Osteoblast (primary cell): Measurements from ENCODE around the gene PBX1. TPM values are rescaled to one million over a fixed set of nuclear protein-coding genes. Genes with fewer than 3 reads are reported as not detected.

Experiments
- DNase-seq: peaks from one replicate; pipeline ENCODE4 v3.0.0; 2011; ENCODE audit warnings: low spot score, mixed read lengths; ENCODE audit not compliant: insufficient read length; ENCODE audit errors: missing footprints
- H2AFZ ChIP-seq: 2 replicates; pipeline ENCODE4 v1.6.0; 2011; ENCODE audit warnings: mild to moderate bottlenecking, low read length
- H3K27ac ChIP-seq: 2 replicates; pipeline ENCODE4 v1.5.1; 2011; ENCODE audit warnings: mild to moderate bottlenecking, low read depth, low read length, moderate library complexity
- H3K27me3 ChIP-seq: 2 replicates; pipeline ENCODE4 v1.6.0; 2012; ENCODE audit warnings: mild to moderate bottlenecking, control low read depth, inconsistent platforms, low read length, moderate library complexity; ENCODE audit not compliant: insufficient read depth
- H3K36me3 ChIP-seq: 2 replicates; pipeline ENCODE4 v1.5.1; 2011; ENCODE audit warnings: mild to moderate bottlenecking, low read length, control low read depth, moderate library complexity; ENCODE audit not compliant: insufficient read depth
- H3K4me1 ChIP-seq: 2 replicates; pipeline ENCODE4 v1.5.1; 2011; ENCODE audit warnings: mild to moderate bottlenecking, low read length, control low read depth, moderate library complexity; ENCODE audit not compliant: insufficient read depth
- H3K4me2 ChIP-seq: 2 replicates; pipeline ENCODE4 v1.6.0; 2011; ENCODE audit warnings: mild to moderate bottlenecking, low read length; ENCODE audit not compliant: insufficient read depth
- H3K4me3 ChIP-seq: fragments of 200-600 bp; sonication (generic); 3 replicates; pipeline ENCODE4 v1.5.1; 2012; ENCODE audit warnings: mild to moderate bottlenecking, low read length, inconsistent platforms; ENCODE audit not compliant: insufficient read depth
- H3K79me2 ChIP-seq: 2 replicates; pipeline ENCODE4 v1.6.0; 2012; ENCODE audit warnings: mild to moderate bottlenecking, low read length, control low read depth, inconsistent platforms; ENCODE audit not compliant: insufficient read depth
- H3K9me3 ChIP-seq: 2 replicates; pipeline ENCODE4 v1.5.1; 2011; ENCODE audit warnings: low read depth, low read length, control low read depth
- H4K20me1 ChIP-seq: 2 replicates; pipeline ENCODE4 v1.6.0; 2012; ENCODE audit warnings: mild to moderate bottlenecking, low read length, control low read depth; ENCODE audit not compliant: insufficient read depth
- CTCF ChIP-seq: IDR thresholded peaks from 2 replicates; pipeline ENCODE4 v1.5.1; 2011; ENCODE audit warnings: mild to moderate bottlenecking, low read depth, low read length, moderate library complexity; ENCODE audit errors: extremely low read depth
- total RNA-seq: library from RNA; depleted of rRNA; stranded (reverse); fragments of >200 nt; gene quantifications from 2 replicates; pipeline ENCODE4 v1.2.3, GENCODE V29; 2012

Gene PBX1
- total RNA-seq, 1 donor: 10.1 TPM

- Histone ChIP-seq H4K20me1 (no peaks in the 10 kb centered on the region), H3K27ac (no peak overlapping the region), H3K4me3 (no peak overlapping the region), H3K79me2 (no peaks in the 10 kb centered on the region), H3K36me3 (no peaks in the 10 kb centered on the region), H3K4me1 (no peaks in the 10 kb centered on the region), H2AFZ (no peak overlapping the region), H3K9me3 (no peaks in the 10 kb centered on the region), H3K4me2 (peak overlapping the region; percentile 0), H3K27me3 (peaks cover 3% of the 10 kb centered on the region)
- DNase-seq: no peak
- TF ChIP-seq CTCF: no peak
Observed at GRCh38 chr1:164563721-164564360, 4.9 kb downstream of the PBX1 start.

- H3K27me3 ChIP-seq: peaks cover 3% of the 10 kb centered on the region
- H3K79me2 ChIP-seq: no peaks in the 10 kb centered on the region
Observed at GRCh38 chr1:164564378-164564777, 5.4 kb downstream of the PBX1 start.

GRCh38 chr1:164565357-164565756, 6.4 kb downstream of the PBX1 start:
- H3K4me2 ChIP-seq: no peak overlapping the region
- TF ChIP-seq CTCF: no peak
- H2AFZ ChIP-seq: no peak overlapping the region
- no peak overlapping the region for H3K27ac ChIP-seq
- H3K79me2 ChIP-seq: no peaks in the 10 kb centered on the region
- no peaks in the 10 kb centered on the region for H4K20me1 ChIP-seq
- H3K4me3 ChIP-seq: no peak overlapping the region
- peaks cover 3% of the 10 kb centered on the region for H3K27me3 ChIP-seq
- no peaks in the 10 kb centered on the region for H3K9me3 ChIP-seq
- no peaks in the 10 kb centered on the region for H3K4me1 ChIP-seq
- DNase-seq: no peak
- no peaks in the 10 kb centered on the region for H3K36me3 ChIP-seq

More at GRCh38 chr1:164564378-164564777, 5.4 kb downstream of the PBX1 start:
- Histone ChIP-seq H3K9me3 (no peaks in the 10 kb centered on the region), H3K4me2 (no peak overlapping the region), H3K4me1 (no peaks in the 10 kb centered on the region), H4K20me1 (no peaks in the 10 kb centered on the region), H3K27ac (no peak overlapping the region), H3K4me3 (no peak overlapping the region), H2AFZ (no peak overlapping the region), H3K36me3 (no peaks in the 10 kb centered on the region)
- no peak for DNase-seq
- TF ChIP-seq CTCF: no peak

- Histone ChIP-seq H2AFZ (no peak overlapping the region), H3K4me1 (no peaks in the 10 kb centered on the region), H3K79me2 (no peaks in the 10 kb centered on the region), H3K36me3 (no peaks in the 10 kb centered on the region), H3K4me3 (no peak overlapping the region), H3K9me3 (no peaks in the 10 kb centered on the region), H3K27ac (no peak overlapping the region), H4K20me1 (no peaks in the 10 kb centered on the region), H3K4me2 (no peak overlapping the region), H3K27me3 (no peaks in the 10 kb centered on the region)
- DNase-seq: no peak
- TF ChIP-seq CTCF: no peak
Observed at GRCh38 chr1:164567774-164568173, 8.8 kb downstream of the PBX1 start.
